LoVo (cell line): Measurements from ENCODE around the gene PDCD1.
"Not testable (repeated sequence)": the region's sequence is repeated elsewhere in the genome, so short reads cannot be mapped to it uniquely, and the experiment has no call there.

Experiments used
- DNase-seq: peaks from one replicate; pipeline ENCODE4 v3.0.0-alpha.2; 2016; ENCODE audit warnings: low spot score

Gene PDCD1

DNA sequence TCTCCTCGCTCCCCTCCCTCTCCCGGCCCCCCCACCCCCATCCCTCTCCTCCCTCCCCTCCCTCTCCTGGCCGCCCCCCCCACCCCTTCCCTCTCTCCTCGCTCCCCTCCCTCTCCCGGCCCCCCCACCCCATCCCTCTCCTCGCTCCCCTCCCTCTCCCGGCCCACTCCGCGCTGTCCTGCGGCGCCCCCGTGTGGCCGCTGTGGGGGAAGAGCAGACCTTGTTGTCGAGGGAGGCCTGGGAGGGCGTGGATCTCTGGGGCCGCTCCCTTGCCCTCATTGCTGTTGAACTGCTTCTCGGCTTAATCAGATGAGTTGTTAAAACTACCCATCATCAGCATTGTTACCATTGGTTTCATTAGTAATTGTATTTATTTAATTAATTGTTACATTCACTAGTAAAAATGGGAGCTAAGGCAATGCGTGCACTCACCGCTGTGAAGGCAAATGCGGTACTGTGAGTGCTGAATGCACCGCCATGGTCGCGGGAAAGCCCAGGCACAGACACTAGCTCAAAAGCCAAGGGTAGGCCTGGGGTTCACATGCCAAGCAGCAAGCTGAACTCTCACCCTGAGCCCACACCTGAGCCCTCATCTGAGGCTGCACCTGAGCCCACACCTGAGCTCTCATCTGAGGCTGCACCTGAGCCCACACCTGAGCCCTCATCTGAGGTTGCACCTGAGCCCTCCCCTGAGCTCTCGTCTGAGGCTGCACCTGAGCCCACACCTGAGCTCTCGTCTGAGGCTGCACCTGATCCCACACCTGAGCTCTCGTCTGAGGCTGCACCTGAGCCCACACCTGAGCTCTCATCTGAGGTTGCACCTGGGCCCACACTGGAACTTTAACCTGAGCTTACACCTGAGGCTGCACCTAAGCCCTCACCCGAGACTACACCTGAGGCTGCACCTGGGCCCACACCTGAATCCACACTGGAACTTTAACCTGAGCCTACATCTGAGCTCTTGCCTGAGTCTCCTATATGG lies 19.6 kb upstream of the PDCD1 start:
- DNase-seq, result peak; percentile 53

- DNase-seq, result no peak
Observed at GRCh38 chr2:241877197-241877685, 18.5 kb upstream of the PDCD1 start.

- DNase-seq, result no peak
Observed at GRCh38 chr2:241876528-241877196, 18.0 kb upstream of the PDCD1 start.

GRCh38 chr2:241875754-241876527 lies 17.2 kb upstream of the PDCD1 start:
- not testable (repeated sequence) for DNase-seq

DNA sequence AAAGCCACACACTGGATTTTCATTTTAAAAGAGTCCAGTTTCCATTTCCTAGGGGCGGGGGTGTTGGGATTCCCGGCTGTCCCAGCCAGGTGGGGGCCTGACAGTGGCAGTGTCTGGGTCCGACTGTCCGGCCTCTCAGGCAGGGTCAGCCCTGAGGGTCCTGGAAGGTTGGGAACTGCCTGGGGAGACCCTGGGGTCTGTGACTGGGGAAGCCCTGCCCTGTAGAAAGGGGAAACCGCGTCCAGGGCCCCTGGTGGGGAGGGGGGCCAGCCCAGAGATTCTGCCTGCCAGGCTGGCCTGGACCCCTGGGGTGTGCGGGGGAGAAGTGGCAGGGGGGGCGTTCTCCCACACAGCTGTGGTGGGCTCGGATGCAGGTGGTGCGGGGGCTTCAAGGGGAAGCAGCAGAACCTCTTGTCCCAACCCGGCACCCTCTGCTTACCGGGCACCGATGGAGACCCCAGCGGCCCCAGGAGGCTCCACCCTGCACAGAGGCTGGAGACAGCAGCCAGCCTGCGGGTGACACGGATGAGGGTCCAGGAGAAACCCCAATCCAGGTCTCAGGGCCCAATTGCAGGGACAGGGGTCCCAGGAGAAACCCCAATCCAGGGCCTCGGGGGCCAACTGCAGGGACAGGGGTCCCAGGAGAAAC lies 15.7 kb upstream of the PDCD1 start:
- DNase-seq, result no peak

DNA sequence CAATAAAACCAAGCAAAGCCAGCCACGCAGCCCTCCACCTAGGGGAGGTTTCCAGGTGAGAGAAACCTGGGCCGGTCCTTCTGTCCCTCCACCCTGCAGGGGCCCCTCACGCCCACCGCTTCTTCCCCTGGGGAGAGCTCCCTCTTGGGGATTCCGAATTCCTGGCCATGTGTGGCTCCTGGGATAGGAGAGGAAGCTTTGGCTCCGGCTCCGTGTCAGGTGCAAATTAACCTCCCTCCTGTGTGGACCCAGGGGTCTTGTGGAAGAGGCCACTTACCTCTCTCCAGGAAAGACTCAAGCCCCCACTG lies 15.1 kb upstream of the PDCD1 start:
- DNase-seq, result no peak

GRCh38 chr2:241873081-241873802 lies 14.5 kb upstream of the PDCD1 start:
- no peak for DNase-seq

- no peak for DNase-seq
Observed at GRCh38 chr2:241872313-241872642, 13.6 kb upstream of the PDCD1 start.

GRCh38 chr2:241871538-241872312 lies 13.0 kb upstream of the PDCD1 start:
- no peak for DNase-seq

- DNase-seq, result no peak
Observed at GRCh38 chr2:241870611-241871537, 12.2 kb upstream of the PDCD1 start.

DNA sequence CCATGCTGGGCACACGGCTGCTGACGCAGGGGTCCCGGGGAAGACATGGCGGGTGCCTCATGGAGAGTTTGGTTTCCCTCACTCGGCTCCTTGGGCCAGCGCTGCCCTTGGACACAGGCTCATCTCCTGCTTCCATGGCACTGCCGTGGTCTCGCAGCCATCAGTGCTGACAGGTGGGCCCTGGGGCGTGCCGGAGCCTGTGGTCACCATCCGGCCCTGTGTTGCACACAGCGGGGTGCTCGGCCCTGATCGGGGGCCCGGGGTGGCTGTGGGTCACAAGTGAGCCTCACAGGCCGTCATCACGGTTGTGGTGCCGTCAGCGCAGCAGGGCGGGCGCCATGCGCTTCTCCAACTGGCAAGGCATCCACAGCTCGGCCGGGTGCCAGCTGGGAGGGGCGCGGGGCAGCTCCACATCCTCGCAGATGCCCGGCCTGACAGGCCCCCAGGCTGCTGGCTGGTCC lies 11.4 kb upstream of the PDCD1 start:
- DNase-seq, result no peak

DNA sequence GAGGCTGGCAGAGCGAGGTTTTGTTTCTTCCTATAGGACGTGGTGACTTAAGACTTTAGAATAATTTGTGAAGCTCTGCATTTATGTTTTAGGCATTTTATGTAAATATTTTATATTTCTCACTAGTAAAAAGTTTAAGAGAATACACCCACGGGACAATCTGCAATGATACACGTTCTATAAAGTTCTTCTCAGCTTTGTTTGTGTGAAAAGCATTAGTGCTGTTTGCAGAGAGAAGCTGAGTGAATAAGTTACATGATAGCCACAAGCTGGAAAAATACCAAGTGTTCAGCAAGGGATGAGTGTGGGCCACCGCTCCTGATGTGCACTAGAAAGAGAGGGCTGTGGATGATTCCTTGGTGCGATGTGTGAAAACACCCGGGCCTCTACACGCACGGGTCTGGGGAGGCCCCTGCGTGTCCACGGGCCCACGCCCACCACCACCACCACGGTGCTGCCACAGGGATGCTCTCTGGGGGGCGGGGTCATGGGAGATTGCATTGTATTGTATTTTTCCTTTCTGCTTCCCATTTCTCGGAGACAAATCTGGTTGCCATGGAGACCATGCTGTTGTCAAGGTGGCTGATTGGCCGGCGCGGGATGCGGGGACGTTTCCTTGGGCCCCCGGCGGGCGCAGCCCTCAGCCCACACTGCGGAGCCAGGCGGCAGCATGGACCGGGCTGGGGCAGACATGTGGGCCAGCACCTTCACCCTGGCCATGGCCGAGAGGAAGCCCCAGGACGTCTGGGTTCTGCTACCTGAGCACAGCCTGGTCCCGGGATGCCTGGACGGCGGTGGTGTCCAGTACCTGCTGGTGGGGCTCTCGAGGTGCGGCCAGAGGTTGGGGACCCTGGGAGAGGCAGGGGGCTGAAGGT lies 10.6 kb upstream of the PDCD1 start, which contains the start of gene RTP5:
Gene RTP5, plus strand, starts transcription at position 643 of the 875 bp plus-strand sequence. Its CDS starts 28 bp downstream, at position 671.
- no peak for DNase-seq

- no peak for DNase-seq
Observed at GRCh38 chr2:241868661-241869081, 10.0 kb upstream of the PDCD1 start.

DNA sequence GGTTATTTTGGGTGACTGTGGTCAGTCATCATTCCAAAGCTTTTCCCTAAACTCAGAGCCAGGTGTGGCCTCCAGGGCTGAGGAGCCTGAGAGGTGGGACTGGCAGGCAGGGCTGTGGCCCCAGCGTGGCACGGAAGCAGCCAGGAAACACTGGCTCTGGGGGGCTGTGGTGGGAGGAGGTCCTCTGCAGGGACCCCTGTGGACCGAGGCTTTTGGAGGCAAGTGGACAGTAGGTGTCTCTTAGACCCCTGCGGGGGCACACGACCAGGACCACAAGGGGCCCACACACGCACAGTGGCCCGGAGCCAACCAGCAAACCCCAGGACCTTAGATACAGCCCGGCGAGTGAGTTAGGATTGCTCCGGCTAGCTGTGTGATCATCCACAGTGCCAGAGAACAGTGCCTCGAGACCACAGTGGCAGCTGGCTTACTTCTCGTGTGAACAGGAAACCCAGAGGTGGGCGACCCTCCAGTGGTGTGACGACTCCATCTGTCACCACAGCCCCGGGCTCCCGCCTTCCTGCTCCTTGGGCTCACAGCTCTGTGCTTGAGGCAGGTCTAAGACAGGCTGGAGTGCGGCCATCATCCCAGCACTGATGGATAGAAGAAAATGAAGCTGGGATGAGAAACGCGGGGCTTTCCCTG lies 9.2 kb upstream of the PDCD1 start:
- no peak for DNase-seq

DNA sequence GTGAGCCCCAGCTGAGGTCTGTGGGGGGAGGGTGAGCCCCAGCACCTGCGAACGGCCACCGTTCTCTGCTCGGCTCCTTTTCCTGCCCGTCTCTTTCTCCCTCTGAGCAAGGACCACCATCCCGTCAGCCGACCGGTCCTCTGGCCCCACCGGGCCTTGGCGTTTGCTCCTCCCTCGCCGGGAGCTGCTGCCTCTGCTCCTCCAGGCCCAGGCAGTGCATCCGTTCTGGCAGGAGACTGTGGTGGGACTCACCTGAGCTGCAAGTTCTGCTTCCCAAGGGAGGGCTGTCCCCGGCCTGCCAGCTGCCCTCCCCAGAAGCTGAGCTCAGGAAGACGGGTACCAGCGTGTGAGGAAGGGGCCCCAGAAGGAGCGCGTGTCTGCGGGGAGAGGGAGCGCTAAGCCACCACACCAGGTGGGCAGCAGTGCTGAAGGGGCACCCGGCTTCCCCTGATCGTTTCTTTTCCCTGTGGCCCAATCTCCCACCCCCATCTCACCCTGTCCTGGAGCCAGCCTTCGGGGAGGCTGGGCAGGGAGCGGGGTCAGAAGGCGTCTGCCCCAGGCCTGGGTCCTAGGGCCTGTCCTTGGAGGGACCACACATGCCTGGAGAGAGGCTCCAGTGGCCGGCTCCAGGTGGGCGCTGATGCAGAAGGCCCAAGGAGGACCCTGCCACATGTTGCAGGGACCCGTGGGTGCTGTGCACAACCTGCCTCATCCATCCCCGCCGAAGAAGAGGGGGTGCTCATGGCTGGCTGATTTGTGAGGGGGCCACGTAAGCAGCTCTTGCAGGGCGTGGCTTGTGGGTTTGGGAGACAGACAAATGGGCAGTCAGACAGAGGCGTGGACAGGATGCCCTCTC lies 8.3 kb upstream of the PDCD1 start:
- DNase-seq, result no peak

DNA sequence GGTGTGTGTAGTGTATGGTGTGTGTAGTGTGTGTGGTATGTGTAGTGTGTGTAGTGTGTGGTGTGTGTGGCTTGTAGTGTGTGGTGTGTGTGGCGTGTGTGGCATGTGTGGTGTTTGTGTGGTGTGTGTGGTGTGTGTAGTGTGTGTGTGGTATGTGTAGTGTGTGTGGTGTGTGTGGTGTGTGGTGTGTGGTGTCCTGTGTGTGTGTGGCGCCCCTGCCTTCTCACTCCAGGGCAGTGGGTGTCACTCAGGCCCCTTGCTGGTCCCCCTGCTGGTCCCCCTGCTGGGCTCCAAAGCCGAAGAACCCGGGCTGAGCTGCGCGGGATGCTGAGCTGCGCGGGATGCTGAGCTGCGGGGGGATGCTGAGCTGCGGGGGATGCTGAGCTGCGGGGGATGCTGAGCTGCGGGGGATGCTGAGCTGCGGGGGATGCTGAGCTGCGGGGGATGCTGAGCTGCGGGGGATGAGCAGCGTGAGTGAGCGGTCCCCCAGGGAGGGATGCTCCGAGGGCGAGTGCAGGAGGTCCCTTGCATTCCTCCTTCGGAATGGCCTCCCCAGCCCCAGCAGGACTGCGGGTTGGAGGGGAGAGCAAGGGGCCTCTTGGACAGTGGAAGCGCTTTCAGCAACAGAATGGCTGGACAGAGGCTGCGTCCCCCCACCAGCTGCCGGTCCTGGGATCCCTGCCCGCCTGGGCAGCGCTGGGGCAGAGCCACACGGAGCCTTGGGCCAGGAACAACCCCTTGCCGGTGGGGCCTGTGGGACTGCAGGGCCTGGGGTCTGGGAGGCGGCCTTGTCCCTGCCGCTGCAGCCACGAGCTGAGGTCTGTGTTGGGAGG lies 7.5 kb upstream of the PDCD1 start:
- DNase-seq, result no peak
